Measurements from ENCODE around the gene ANKRD11.

The ANKRD11 gene

GRCh38 chr16:89355007-89355406 is 135.4 kb downstream of the ANKRD11 start:
- no peak for DNase-seq
- no peaks in the 10 kb centered on the region for H3K36me3 ChIP-seq
- H3K4me3 ChIP-seq (ENCODE audit: low read depth, low read length) = no peak overlapping the region
- H3K27ac ChIP-seq = no peak overlapping the region
- TF ChIP-seq, protein P1, sequence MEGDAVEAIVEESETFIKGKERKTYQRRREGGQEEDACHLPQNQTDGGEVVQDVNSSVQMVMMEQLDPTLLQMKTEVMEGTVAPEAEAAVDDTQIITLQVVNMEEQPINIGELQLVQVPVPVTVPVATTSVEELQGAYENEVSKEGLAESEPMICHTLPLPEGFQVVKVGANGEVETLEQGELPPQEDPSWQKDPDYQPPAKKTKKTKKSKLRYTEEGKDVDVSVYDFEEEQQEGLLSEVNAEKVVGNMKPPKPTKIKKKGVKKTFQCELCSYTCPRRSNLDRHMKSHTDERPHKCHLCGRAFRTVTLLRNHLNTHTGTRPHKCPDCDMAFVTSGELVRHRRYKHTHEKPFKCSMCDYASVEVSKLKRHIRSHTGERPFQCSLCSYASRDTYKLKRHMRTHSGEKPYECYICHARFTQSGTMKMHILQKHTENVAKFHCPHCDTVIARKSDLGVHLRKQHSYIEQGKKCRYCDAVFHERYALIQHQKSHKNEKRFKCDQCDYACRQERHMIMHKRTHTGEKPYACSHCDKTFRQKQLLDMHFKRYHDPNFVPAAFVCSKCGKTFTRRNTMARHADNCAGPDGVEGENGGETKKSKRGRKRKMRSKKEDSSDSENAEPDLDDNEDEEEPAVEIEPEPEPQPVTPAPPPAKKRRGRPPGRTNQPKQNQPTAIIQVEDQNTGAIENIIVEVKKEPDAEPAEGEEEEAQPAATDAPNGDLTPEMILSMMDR (IDR thresholded peaks at IDR 0.05; ENCODE audit: low read depth, low read length) = no peak
- H3K27me3 ChIP-seq (ENCODE audit: insufficient read depth, low read depth, severe bottlenecking) = no peaks in the 10 kb centered on the region
- no peaks in the 10 kb centered on the region for H3K9me3 ChIP-seq (ENCODE audit: severe bottlenecking)

DNA sequence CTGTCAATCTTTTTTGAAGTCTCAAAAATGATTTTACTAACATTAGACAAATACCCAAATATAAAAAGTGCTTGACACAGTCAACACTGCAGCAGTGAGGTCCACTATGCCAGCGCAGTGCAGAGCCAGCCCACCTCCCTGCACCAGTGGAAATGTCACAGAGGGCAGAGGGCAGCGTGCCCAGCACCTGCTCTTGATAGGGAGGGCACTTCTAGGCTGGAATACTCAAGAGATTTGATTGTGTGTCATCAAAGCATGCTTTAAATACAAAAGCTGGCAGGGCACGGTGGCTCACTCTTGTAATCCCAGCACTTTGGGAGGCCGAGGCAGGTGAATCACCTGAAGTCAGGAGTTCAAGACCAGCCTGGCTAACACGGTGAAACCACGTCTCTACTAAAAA is 136.0 kb downstream of the ANKRD11 start:
- TF ChIP-seq, protein P1 (IDR thresholded peaks at IDR 0.05; ENCODE audit: low read depth, low read length) = no peak
- Histone ChIP-seq H3K36me3 (no peaks in the 10 kb centered on the region), H3K9me3 (ENCODE audit: severe bottlenecking) (no peaks in the 10 kb centered on the region), H3K27me3 (ENCODE audit: insufficient read depth, low read depth, severe bottlenecking) (no peaks in the 10 kb centered on the region), H3K27ac (no peak overlapping the region), H3K4me3 (ENCODE audit: low read depth, low read length) (no peak overlapping the region)
- DNase-seq = no peak

DNA sequence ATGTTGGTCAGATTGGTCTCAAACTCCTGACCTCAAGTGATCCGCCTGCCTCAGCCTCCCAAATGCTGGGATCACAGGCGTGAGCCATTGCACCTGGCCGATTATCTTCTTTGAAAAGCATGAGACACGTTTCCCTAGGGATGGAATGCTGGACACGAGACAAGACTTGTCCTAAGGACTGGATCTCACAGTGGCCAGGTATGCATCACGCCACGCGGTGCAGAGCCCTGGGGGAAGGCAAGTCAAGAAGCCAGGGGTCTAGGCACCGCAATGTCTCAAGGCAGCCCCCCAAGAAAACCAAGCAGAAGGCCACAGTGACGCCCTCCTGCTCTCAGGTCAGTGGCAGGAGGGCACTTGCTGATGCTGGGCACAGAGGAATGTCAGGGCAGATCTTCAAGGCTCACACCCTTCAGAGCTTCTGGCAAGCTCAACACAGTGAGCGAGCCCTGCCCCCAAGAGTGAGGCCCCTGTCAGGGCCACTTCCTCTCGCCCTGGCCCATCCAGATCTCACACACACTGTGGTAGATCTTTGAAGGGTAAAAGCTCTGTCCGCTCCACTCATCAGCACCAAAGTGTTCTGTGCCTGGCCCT is 138.2 kb downstream of the ANKRD11 start:
- no peak overlapping the region for H3K27ac ChIP-seq

DNA sequence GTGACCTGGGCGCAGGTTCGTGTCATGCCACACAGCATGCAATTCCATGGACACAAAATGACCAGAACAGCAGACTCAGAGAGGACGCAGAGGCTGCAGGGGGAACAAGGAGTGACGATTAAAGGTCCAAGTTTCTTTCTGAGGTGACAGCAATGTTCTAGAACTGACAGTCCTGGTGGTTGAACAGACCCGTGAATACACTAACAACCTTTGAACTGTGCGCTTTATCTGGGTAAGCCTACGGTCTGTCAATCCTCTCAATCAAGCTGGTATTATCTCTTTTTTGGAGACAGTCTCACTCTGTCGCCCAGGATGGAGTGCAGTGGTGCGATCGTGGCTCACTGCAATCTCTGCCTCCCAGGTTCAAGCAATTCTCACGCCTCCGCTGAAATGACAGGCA is 138.7 kb downstream of the ANKRD11 start:
- Histone ChIP-seq H3K27me3 (ENCODE audit: insufficient read depth, low read depth, severe bottlenecking) (no peaks in the 10 kb centered on the region), H3K36me3 (no peaks in the 10 kb centered on the region), H3K27ac (no peak overlapping the region), H3K4me3 (ENCODE audit: low read depth, low read length) (no peak overlapping the region), H3K9me3 (ENCODE audit: severe bottlenecking) (no peaks in the 10 kb centered on the region)
- TF ChIP-seq, protein P1 (IDR thresholded peaks at IDR 0.05; ENCODE audit: low read depth, low read length) = no peak
- no peak for DNase-seq

More for the DNA sequence above, 138.2 kb downstream of the ANKRD11 start:
- Histone ChIP-seq H3K36me3 (no peaks in the 10 kb centered on the region), H3K9me3 (ENCODE audit: severe bottlenecking) (no peaks in the 10 kb centered on the region), H3K4me3 (ENCODE audit: low read depth, low read length) (no peak overlapping the region), H3K27me3 (ENCODE audit: insufficient read depth, low read depth, severe bottlenecking) (no peaks in the 10 kb centered on the region)
- TF ChIP-seq, protein P1 (IDR thresholded peaks at IDR 0.05; ENCODE audit: low read depth, low read length) = no peak
- no peak for DNase-seq

DNA sequence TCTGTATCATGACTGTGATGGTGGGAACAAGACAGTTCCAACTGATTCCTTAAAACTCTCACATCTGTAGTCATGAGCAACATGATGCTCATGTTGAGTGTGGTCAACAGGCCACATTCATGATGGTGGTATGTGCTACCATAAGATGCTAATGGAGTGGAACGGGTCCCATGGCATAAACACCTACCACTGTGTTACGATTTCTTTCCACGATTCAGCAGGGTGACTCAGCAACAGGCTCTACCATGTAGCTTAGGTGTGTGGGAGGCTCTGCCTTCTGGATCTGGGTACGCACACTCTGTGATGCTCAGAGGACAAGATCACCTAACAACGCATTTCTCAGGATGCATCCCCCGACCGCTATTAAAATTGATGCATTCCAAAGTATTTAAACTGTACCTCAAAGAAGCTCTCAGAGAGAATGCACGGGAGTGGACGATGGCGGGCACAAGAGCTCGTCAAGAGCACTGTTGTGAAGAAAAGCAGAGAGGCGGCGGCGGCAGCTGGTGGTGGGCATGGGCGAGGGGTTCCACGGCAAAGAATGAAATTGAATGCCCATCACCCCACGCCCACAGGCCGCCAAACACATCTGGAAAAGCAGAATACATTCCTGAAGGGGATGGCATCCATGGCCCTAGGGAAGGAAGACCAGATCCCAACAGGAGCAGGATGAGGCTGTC is 139.5 kb downstream of the ANKRD11 start:
- H3K36me3 ChIP-seq = no peaks in the 10 kb centered on the region
- H3K9me3 ChIP-seq (ENCODE audit: severe bottlenecking) = no peaks in the 10 kb centered on the region
- no peak overlapping the region for H3K27ac ChIP-seq
- H3K4me3 ChIP-seq (ENCODE audit: low read depth, low read length) = no peak overlapping the region
- no peaks in the 10 kb centered on the region for H3K27me3 ChIP-seq (ENCODE audit: insufficient read depth, low read depth, severe bottlenecking)
- no peak for DNase-seq
- TF ChIP-seq, protein P1 (IDR thresholded peaks at IDR 0.05; ENCODE audit: low read depth, low read length) = no peak
